IPS-18a (cell line): Measurements from ENCODE around the gene VAX1.
"Not testable (repeated sequence)": the region's sequence is repeated elsewhere in the genome, so short reads cannot be mapped to it uniquely, and the experiment has no call there.

Experiments
- H3K27ac ChIP-seq: one replicate; pipeline ENCODE4 v1.5.1; 2013; ENCODE audit warnings: low read length
- H3K27me3 ChIP-seq: one replicate; pipeline ENCODE4 v1.6.1; 2013; ENCODE audit warnings: mild to moderate bottlenecking, low read length; ENCODE audit not compliant: control insufficient read depth, insufficient read depth
- H3K36me3 ChIP-seq: one replicate; pipeline ENCODE4 v1.6.1; 2013; ENCODE audit warnings: low read depth, low read length; ENCODE audit not compliant: control insufficient read depth
- H3K4me1 ChIP-seq: one replicate; pipeline ENCODE4 v1.6.1; 2013; ENCODE audit warnings: low read depth, low read length; ENCODE audit not compliant: control insufficient read depth
- H3K4me3 ChIP-seq: one replicate; pipeline ENCODE4 v1.5.1; 2013; ENCODE audit warnings: low read length
- H3K9ac ChIP-seq: one replicate; pipeline ENCODE4 v1.6.1; 2013; ENCODE audit warnings: mild to moderate bottlenecking, low read length, moderate library complexity
- H3K9me3 ChIP-seq: one replicate; pipeline ENCODE4 v1.6.1; 2013; ENCODE audit warnings: low read depth, low read length; ENCODE audit not compliant: control insufficient read depth

VAX1 gene, protein sequence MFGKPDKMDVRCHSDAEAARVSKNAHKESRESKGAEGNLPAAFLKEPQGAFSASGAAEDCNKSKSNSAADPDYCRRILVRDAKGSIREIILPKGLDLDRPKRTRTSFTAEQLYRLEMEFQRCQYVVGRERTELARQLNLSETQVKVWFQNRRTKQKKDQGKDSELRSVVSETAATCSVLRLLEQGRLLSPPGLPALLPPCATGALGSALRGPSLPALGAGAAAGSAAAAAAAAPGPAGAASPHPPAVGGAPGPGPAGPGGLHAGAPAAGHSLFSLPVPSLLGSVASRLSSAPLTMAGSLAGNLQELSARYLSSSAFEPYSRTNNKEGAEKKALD

DNA sequence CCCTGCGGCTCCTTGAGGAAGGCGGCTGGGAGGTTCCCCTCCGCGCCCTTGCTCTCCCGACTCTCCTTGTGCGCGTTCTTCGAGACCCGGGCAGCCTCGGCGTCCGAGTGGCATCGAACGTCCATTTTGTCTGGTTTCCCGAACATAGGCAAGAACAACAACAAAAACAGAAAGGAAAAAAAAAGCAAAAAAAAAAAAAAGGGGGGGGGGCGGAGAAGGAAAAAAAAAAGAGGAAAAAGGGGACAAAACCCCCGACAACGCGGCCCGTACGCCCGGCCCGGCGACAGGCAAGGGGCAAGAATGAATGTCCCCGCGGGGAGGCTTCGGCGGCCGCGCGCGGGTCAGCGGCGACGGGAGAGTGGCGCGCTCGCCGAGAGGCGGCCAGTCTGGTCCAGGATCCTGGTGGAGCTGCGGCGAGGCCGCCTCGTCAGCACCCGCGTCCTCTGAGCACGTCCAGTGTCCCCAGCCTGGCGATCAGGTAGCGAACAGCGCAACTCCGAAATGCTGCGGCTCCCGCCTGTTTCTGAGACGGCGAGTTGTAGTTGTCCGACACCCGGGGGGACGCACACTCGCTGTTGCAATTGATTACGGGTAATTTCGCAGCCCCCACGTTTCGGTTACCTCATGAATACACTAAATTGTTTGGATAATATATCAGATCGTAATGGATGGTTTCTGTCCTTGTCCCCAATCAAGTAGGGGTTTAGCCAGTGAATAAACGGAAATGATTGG lies at the start of gene VAX1:
TSS of gene VAX1 (minus strand) at position 360 of the 732 bp plus-strand sequence. CDS start at position 146, 214 bp downstream.
- peaks cover 24% of the 10 kb centered on the region for H3K4me1 ChIP-seq
- peak within 1 kb of the TSS; percentile 19 for H3K4me3 ChIP-seq
- H3K27ac ChIP-seq: no peak within 1 kb of the TSS
- H3K27me3 ChIP-seq: peaks cover 99% of the 10 kb centered on the region
- H3K9ac ChIP-seq: no peak within 1 kb of the TSS
- H3K36me3 ChIP-seq: no peaks in the 10 kb centered on the region
- no peaks in the 10 kb centered on the region for H3K9me3 ChIP-seq

DNA sequence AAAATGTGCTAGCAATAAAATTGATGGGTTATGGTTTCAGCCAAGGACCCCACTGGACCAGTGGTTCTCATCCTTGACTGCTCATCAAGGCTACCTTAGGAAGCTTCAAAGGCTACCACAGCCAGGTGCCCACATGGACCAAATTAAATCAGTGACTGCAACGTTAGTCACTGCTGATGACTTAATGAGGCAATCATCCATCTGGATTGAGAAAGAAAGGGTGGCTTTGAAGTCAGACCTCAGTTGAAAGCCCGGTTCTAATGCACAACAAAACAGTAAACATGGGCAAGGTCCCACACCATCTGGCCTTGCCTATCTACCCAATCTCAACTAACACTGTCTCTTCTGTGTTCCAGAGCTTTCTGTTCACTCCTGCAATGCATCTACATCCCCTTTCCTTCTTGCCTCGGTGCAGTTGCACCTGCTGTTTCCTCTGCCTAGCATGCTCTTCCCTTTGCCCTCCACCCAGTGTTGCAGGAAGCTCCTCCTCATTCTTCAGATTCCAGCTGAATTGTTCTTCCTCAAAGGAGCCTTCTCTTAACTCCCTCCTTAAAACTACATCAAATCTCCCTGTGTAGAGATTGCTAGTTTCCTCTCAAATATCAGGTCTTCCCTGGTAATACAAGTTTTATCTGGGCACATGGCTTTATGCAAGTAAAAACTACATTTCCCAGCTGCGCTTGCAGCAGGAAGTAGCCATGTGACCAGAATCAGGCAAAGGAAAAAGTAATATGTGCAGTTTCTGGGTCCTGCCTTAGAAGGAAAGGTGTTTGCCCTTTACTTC lies 49.0 kb upstream of the VAX1 start:
- Histone ChIP-seq H3K9ac (no peak overlapping the region), H3K36me3 (no peaks in the 10 kb centered on the region), H3K27ac (no peak overlapping the region), H3K4me3 (no peak overlapping the region), H3K4me1 (no peaks in the 10 kb centered on the region), H3K27me3 (no peaks in the 10 kb centered on the region), H3K9me3 (no peaks in the 10 kb centered on the region)

DNA sequence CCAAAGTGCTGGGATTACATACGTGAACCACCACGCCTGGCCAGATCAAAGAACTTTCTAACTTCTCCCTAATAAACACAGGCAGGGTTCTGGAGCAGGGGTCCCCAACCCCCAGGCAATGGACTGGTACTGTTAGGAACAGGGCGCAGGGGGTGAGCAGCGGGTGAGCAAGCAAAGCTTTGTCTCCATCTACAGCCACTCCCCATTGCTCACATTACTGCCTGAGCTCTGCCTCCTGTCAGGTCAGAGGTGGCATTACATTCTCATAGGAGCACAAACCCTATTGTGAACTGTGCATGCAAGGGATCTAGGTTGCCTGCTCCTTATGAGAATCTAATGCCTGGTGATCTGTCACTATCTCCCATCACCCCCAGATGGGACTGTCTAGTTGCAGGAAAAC lies 47.7 kb upstream of the VAX1 start:
- H3K9me3 ChIP-seq, H3K36me3 ChIP-seq, H3K27me3 ChIP-seq, H3K27ac ChIP-seq, H3K4me1 ChIP-seq, H3K4me3 ChIP-seq, H3K9ac ChIP-seq: not testable (repeated sequence)

DNA sequence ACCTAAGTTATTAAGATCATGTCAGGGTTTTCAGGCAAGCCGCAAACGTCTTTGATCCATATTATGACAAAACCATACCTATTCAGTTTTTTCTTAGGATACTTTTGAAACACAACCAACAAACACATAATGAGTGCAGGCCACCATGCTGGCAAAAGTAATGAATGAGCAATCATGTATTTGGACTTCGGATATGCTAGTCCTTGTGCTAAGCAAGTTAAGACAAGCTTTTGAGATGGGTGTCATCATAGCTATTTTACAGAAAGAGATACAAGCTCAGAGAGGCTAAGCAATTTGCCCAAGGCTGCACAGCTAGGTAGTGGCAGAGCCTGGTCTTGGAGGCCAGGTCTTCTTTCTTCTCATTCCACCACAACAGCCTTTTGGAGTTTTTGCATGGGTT lies 46.8 kb upstream of the VAX1 start:
- Histone ChIP-seq H3K9me3 (no peaks in the 10 kb centered on the region), H3K27ac (no peak overlapping the region), H3K4me1 (no peaks in the 10 kb centered on the region), H3K4me3 (no peak overlapping the region), H3K36me3 (no peaks in the 10 kb centered on the region), H3K27me3 (no peaks in the 10 kb centered on the region), H3K9ac (no peak overlapping the region)

DNA sequence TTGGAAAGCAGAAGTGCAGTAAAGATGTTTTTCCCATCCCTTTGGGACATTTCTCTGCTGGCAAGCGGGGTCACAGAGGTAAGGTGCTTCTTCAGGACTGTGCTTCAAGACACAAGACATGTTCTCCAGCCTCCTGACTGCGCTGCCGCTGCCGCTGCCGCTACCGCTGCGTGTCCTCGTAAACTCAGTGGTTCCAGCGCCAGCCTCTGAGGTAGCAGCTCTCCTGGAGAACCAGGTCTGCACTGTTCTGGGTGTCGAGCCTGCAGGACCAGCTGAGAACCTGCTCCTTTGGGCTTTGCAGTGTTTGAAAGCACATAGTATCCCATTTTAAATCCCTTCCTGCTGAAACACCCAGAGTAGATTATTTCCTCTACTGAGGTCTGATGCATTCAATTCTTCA lies 46.2 kb upstream of the VAX1 start:
- no peak overlapping the region for H3K9ac ChIP-seq
- no peak overlapping the region for H3K4me3 ChIP-seq
- H3K27ac ChIP-seq: no peak overlapping the region
- H3K4me1 ChIP-seq: no peaks in the 10 kb centered on the region
- no peaks in the 10 kb centered on the region for H3K36me3 ChIP-seq
- no peaks in the 10 kb centered on the region for H3K9me3 ChIP-seq
- no peaks in the 10 kb centered on the region for H3K27me3 ChIP-seq

DNA sequence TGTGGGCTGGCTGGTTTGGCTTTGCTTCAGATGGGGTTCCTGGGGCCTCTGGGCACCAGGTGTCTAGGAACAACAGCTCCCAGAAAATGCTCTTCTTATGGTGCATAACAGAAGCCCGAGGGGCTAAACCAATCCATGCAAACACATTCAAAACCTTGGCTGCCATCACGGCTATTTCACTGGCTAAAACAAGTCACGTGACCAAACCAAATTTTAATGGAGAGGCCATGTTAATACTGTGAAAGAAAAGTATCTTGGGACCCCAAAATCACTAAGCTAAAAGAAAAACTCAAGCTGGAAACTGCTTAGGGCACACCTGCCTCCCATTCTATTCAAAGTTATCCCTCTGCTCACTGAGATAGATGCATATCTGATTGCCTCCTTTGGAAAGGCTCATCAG lies 40.1 kb upstream of the VAX1 start:
- H3K4me3 ChIP-seq: no peak overlapping the region
- H3K27me3 ChIP-seq: peaks cover 33% of the 10 kb centered on the region
- H3K9ac ChIP-seq: no peak overlapping the region
- no peaks in the 10 kb centered on the region for H3K36me3 ChIP-seq
- peaks cover 4% of the 10 kb centered on the region for H3K4me1 ChIP-seq
- no peaks in the 10 kb centered on the region for H3K9me3 ChIP-seq
- H3K27ac ChIP-seq: no peak overlapping the region

DNA sequence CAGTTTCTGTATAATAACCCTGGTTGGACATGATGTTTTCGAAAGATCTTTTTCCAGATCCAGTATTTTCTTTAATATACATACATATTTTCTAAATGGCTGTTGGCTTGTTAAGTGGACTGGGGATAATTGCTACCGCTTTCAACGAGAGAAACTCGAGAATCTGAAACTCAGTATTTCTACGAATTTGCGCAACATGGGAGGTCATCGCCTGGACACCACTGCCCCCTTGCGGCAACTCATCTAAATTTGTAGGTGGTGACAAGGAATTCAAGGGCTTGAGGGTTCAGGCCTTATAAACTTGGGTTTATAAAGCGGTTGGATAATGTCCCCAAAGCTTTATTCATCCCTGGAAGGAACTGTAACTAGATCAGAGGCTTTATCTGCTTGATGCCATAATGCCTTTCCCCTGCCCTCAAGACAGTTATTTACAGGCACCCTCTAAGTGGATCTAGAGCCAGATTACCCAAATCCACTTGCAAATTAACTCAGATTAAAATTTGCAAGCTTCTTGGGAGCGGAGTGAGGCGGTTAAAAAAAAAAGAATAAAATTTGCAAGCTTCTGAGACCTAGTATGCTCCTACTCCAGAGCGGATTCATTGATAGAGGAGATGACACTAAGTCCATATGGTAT lies 37.9 kb upstream of the VAX1 start:
- peaks cover 55% of the 10 kb centered on the region for H3K27me3 ChIP-seq
- no peak overlapping the region for H3K9ac ChIP-seq
- no peaks in the 10 kb centered on the region for H3K9me3 ChIP-seq
- H3K4me3 ChIP-seq: peak overlapping the region; percentile 65
- H3K36me3 ChIP-seq: no peaks in the 10 kb centered on the region
- no peak overlapping the region for H3K27ac ChIP-seq
- H3K4me1 ChIP-seq: peaks cover 4% of the 10 kb centered on the region

DNA sequence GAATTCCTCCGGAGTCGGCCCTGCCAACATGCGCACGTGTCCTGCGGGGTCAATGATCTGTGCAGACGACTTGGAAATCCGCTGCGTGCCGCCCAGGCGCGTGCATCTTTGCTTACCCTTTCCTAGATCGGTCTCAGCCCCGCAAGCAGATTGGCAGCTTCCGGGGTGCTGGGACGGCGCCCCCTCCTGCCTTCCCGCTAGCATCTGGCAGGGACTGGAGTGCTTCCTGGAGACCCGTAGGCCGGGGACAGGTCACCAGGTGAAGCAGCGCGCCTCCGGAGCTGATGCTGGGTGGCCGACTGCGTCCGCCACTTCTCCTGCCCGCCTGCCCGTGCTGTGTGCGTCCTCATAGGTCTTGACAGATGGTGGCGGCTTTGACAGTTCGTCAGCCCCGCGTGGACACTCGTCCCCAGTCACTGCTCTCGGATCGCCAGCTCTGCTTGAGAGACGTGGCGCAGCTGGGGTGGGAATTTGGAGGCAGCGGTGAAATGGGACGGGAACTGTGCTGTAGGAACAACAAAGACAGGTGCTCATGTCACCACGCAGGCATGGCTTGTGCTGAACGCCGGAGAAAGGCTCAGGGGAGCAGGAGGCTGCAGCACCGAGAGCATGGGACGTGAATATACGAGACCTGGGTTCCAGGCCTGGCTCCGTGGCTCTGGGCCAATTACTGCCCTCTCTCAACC lies 37.3 kb upstream of the VAX1 start:
- Histone ChIP-seq H3K27ac (no peak overlapping the region), H3K9ac (no peak overlapping the region), H3K4me3 (peak overlapping the region; percentile 65), H3K4me1 (peaks cover 4% of the 10 kb centered on the region), H3K36me3 (no peaks in the 10 kb centered on the region), H3K27me3 (peaks cover 61% of the 10 kb centered on the region), H3K9me3 (no peaks in the 10 kb centered on the region)

DNA sequence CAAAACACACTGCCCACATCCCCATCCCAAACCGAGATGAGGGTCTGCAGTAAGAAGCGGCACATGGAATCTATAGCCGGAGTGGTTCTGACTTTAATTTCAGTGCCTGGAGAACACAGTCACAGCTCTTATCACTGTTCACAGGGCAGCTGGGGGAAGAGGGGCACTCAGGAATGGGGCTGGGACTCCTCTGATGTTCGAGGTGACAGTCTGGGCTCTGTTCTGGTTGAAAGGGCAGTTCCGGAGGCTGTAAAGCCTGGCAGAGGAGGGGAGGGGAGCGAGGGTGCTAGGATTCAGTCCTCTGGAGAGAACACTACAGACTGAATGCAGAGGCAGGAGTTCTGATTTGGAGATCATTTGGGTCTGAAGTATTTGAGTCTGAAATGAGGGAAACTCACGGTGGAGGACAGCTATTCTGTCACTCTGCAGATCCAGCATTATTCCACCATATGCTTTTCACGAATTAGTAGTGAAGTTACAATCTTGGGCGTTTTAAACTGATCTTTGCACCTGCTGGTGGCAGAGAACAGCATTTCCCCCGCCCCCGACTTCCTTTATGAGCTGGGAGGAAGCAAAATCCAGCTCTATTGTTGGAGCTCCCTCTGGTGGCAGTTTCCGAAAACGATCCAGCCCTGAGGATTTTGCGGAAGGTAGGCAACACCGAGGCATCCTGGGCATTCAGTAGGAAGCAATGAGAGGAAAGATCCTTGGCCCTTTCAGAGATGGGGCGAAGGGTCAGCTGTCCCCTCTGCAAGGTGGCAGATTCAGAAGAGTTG lies 36.6 kb upstream of the VAX1 start:
- peaks cover 68% of the 10 kb centered on the region for H3K27me3 ChIP-seq
- H3K9me3 ChIP-seq: no peaks in the 10 kb centered on the region
- H3K36me3 ChIP-seq: no peaks in the 10 kb centered on the region
- no peak overlapping the region for H3K9ac ChIP-seq
- peaks cover 4% of the 10 kb centered on the region for H3K4me1 ChIP-seq
- peak overlapping the region; percentile 65 for H3K4me3 ChIP-seq
- H3K27ac ChIP-seq: no peak overlapping the region

DNA sequence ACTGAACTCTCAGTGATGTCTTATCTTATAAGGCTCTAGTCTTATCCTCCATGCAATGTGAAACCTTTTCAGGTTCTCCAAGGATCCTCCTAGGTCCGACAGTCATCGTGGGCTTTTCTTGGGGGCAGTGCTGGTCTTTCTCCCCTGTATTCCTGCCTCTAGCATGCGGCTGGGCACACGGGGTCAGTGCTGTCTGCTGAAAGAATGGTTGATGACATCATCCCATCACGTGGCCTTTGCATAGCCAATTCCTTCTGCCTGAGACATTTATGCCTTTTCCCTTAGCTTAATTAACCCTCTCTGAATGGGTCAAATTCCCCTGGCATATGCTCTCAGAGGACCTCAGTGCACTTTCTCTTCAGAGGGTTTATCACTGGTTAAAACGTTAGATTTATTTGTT lies 32.2 kb upstream of the VAX1 start:
- H3K27ac ChIP-seq: no peak overlapping the region
- peaks cover 100% of the 10 kb centered on the region for H3K27me3 ChIP-seq
- H3K9me3 ChIP-seq: no peaks in the 10 kb centered on the region
- no peak overlapping the region for H3K9ac ChIP-seq
- H3K36me3 ChIP-seq: no peaks in the 10 kb centered on the region
- peaks cover 4% of the 10 kb centered on the region for H3K4me1 ChIP-seq
- no peak overlapping the region for H3K4me3 ChIP-seq
